ENCODE data around the gene GRK1.

DNA sequence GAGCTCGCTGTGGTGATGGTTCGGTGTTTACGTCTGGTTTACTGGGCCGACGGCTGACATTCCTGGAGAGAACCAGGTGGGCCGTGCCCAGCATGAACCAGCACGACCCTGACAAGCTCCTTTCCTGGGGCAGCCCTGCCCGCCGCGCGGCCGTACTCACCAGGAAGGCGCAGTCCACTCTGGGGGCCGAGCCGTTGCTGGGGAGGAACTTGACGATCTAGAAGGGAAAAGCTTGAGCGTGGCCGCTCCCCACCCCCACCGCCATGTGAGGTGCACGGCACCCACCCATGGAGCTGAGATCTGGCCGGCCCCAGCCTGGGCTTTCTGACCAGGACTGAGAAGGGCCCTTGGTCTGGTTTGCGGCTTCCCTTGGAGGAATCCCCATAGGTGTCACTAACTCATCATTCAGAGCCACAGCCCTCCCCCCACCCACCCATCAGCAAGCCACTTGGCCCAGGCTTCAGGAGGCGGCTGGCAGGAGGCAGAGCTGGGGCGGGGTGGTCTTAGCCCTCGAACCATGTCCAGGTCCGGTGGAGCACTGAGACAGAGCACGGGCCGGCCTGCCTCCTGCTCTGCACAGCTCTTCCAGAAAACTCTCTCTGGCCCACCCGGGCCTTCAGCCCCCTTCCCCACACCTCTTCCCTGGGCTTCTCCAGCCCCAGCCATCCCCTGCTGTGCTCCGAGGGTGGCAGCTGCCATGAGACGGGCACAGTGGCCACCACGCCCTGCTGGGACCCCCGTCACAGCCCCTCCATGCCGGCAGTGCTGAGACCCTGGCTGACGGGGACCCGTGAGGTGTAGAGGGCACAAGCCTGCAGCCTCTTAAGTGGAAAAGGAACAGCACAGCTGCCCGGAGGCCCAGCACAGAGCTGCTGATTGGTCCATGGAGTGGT is 15.3 kb upstream of the GRK1 start:
- TF ChIP-seq ZNF274 (IDR thresholded peaks at IDR 0.05; ENCODE audit: borderline replicate concordance, extremely low read depth, low read length) (no peak), POLR2A (IDR thresholded peaks at IDR 0.05; ENCODE audit: control extremely low read depth in 1 of 2, low read depth in 2 of 2, low read length in 2 of 2) (no peak), EP300 (IDR thresholded peaks at IDR 0.05; ENCODE audit: borderline replicate concordance in 1 of 2, low read depth in 2 of 2, low read length in 2 of 2) (no peak), HDAC2 (IDR thresholded peaks at IDR 0.05; ENCODE audit: borderline replicate concordance in 1 of 2, low read depth in 2 of 2, low read length in 2 of 2) (no peak)
- TF ChIP-seq, protein P1, sequence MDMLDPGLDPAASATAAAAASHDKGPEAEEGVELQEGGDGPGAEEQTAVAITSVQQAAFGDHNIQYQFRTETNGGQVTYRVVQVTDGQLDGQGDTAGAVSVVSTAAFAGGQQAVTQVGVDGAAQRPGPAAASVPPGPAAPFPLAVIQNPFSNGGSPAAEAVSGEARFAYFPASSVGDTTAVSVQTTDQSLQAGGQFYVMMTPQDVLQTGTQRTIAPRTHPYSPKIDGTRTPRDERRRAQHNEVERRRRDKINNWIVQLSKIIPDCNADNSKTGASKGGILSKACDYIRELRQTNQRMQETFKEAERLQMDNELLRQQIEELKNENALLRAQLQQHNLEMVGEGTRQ (IDR thresholded peaks at IDR 0.05; ENCODE audit: low read length), result no peak
